Heart right ventricle (tissue), 16 donors: ENCODE measurements around the gene SPRN. TPM values are rescaled to one million over a fixed set of nuclear protein-coding genes. Genes with fewer than 3 reads are reported as not detected.
"Not testable (repeated sequence)": the region's sequence is repeated elsewhere in the genome, so short reads cannot be mapped to it uniquely, and the experiment has no call there.

ENCODE experiments used
- ATAC-seq, 8 donors: fragments of 200-7000 bp; cut with Tn5 transposase; one replicate each; pipeline ENCODE4 v1.9.1; 2020; ENCODE audit warnings: mild to moderate bottlenecking in 8 of 8, moderate library complexity in 8 of 8, moderate number of reproducible peaks in 1 of 8
- DNase-seq, 2 donors: peaks; one replicate each; pipeline ENCODE4 v3.0.0-alpha.2; 2020
- H3K27ac ChIP-seq, 10 donors: fragments of 200-600 bp; sonication (generic) in 2 of 10; one replicate each; pipeline versions ENCODE4 v1.5.0 to v1.8.0; 2020 to 2022; ENCODE audit warnings: mild to moderate bottlenecking in 3 of 10
- H3K27me3 ChIP-seq, 7 donors: fragments of 200-600 bp; one replicate each; pipeline ENCODE4 v1.8.0; 2021 to 2022; ENCODE audit warnings: mild to moderate bottlenecking in 2 of 7
- H3K36me3 ChIP-seq, 9 donors: fragments of 200-600 bp; sonication (generic) in 1 of 9; one replicate each; pipeline versions ENCODE4 v1.5.0 to v1.8.0; 2020 to 2022; ENCODE audit warnings: mild to moderate bottlenecking in 2 of 9
- H3K4me1 ChIP-seq, 9 donors: fragments of 200-600 bp; sonication (generic) in 1 of 9; one replicate each; pipeline versions ENCODE4 v1.5.0 to v1.8.0; 2020 to 2022; ENCODE audit warnings: mild to moderate bottlenecking in 4 of 9
- H3K4me3 ChIP-seq, 10 donors: fragments of 200-600 bp; sonication (generic) in 2 of 10; one replicate each; pipeline versions ENCODE4 v1.5.0 to v1.8.0; 2020 to 2022; ENCODE audit warnings: mild to moderate bottlenecking in 7 of 10, moderate library complexity in 2 of 10
- H3K9me3 ChIP-seq, 11 donors: fragments of 200-600 bp in 10 of 11; sonication (generic) in 2 of 11; one replicate each; pipeline versions ENCODE4 v1.5.0 to v1.8.0; 2013 to 2022; ENCODE audit warnings: mild to moderate bottlenecking in 2 of 11, control low read depth in 1 of 11, moderate library complexity in 1 of 11
- CTCF ChIP-seq, 9 donors: fragments of 200-600 bp; sonication (generic) in 2 of 9; IDR thresholded peaks; one replicate each; pipeline versions ENCODE4 v1.5.0 to v1.8.0; 2021 to 2022; ENCODE audit warnings: antibody characterized with exemption in 9 of 9, mild to moderate bottlenecking in 5 of 9, moderate library complexity in 1 of 9
- WGBS, 2 donors: extraction: QIAGEN DNeasy Blood & Tissue Kit; methylation state at CpG; one replicate each; pipeline ENCODE4 v1.1.7; 2013; ENCODE audit warnings: inconsistent platforms in 1 of 2; 5-methylcytosine and 5-hydroxymethylcytosine counted together
- intact Hi-C, 10 donors: fragments of 100-400 bp; cut with DNase I; formaldehyde crosslinking; loops; one replicate each; pipeline versions ENCODE4 v1.11.1 to v1.14.2; 2022
- polyA plus RNA-seq, 2 donors: library from polyadenylated mRNA; stranded (reverse); fragments of 200-250 nt; gene quantifications; one replicate each; pipeline ENCODE4 v1.2.3, GENCODE V29; 2013
- total RNA-seq, 10 donors: library from RNA; stranded (reverse); fragmentation: NEBNext Ultra II Directional in 3 of 10; extraction: Animal tissue kit (Norgen Biotek cat#: 25700) in 3 of 10; gene quantifications; one replicate each; pipeline versions ENCODE4 v1.2.1 to v1.2.4, GENCODE V29; 2021 to 2023
- donor health status: Arrhythmogenic right ventricular cardiomyopathy.
- donor health status: ischemic (EF 13 %, LVEDD 7.1; RV severe dilation, severe dysfunction).
- donor health status: healthy with polysubstance abuse.
- donor health status: DM: no; HTN: yes; CAD: no.
- donor health status: DM: no; HTN: no; CAD: no.
- donor health status: ischemic (EF 25% LVEDD 6.9; RV normal size, moderate dysfunction).
- donor health status: ischemic (EF 25% LVEDD 5.7; RV mildly dilated, moderate dysfunction).
- donor health status: healthy.
- donor health status: DM: yes; HTN: yes; CAD: no.
- donor health status: Ischemic cardiomyopathy.
- donor health status: ischemic (EF 35%, LVEDD 5.7; RV mildly dilated, moderate dysfunction).
- donor health status: nonischemic (EF 11% LVEDD 7.7; RV severe dilation, severe dysfunction).
- donor health status: DM: yes; HTN: yes; CAD: no.
- donor health status: PGD.
- donor health status: ischemic (EF 29% LVEDD 5.4; RV normal size, mild dysfunction).
- donor health status: nonischemic (EF 23%, LVEDD 6.1; RV moderate dilation, normal function).

SPRN gene
- total and polyA plus RNA-seq, 12 donors = 0.07 to 0.22 (median 0.09) TPM; not detected in 9

- TF ChIP-seq CTCF (IDR thresholded peaks at IDR 0.05) = no peak
- DNase-seq = no peak
- peak overlapping the region in 7 of 10 donors; percentile 28 to 86 (median 61) for H3K27ac ChIP-seq
- H3K4me3 ChIP-seq = peak overlapping the region in 3 of 10 donors; percentile 8 to 38 (median 17)
- H3K27me3 ChIP-seq = no peaks in the 10 kb centered on the region
- 67 to 75% methylated on average over 39 of the region's 39 CpGs for WGBS, 2 donors
- no peak for ATAC-seq
- intact Hi-C loops = no loop called here
- H3K36me3 ChIP-seq = peaks cover 0 to 10% (median 0%) of the 10 kb centered on the region in 9 donors
- peaks cover 0 to 33% (median 3%) of the 10 kb centered on the region in 9 donors for H3K4me1 ChIP-seq
- no peaks in the 10 kb centered on the region for H3K9me3 ChIP-seq
These were observed 35.2 kb downstream of the SPRN start for GRCh38 chr10:133388973-133389818.

GRCh38 chr10:133388236-133388972 lies 36.0 kb downstream of the SPRN start:
- no peak for ATAC-seq
- TF ChIP-seq CTCF (IDR thresholded peaks at IDR 0.05) = no peak
- WGBS, 2 donors = 89 to 91% methylated on average over 17 of the region's 17 CpGs
- Histone ChIP-seq H3K4me3 (peak overlapping the region in 1 of 10 donors; percentile 38), H3K9me3 (no peaks in the 10 kb centered on the region), H3K27me3 (no peaks in the 10 kb centered on the region), H3K4me1 (peaks cover 0 to 30% (median under 1%) of the 10 kb centered on the region in 9 donors), H3K27ac (peak overlapping the region in 2 of 10 donors; percentile 78 to 86), H3K36me3 (peaks cover 0 to 17% (median 0%) of the 10 kb centered on the region in 9 donors)
- no peak for DNase-seq
- intact Hi-C loops = no loop called here

GRCh38 chr10:133386951-133387350 lies 37.5 kb downstream of the SPRN start:
- intact Hi-C loops, H3K27ac ChIP-seq, ATAC-seq, DNase-seq, H3K27me3 ChIP-seq, H3K9me3 ChIP-seq, H3K4me3 ChIP-seq: not testable (repeated sequence)
- 97 to 98% methylated on average over 4 of the region's 4 CpGs for WGBS, 2 donors
- Histone ChIP-seq H3K4me1 (peaks cover 0 to 28% (median 0%) of the 10 kb centered on the region in 9 donors), H3K36me3 (peaks cover 0 to 24% (median 0%) of the 10 kb centered on the region in 9 donors)

- H3K27ac ChIP-seq = no peak overlapping the region
- WGBS, 2 donors = 95 to 97% methylated on average over 2 of the region's 2 CpGs
- intact Hi-C loops = no loop called here
- no peak overlapping the region for H3K4me3 ChIP-seq
- no peaks in the 10 kb centered on the region for H3K27me3 ChIP-seq
- H3K4me1 ChIP-seq = peaks cover 0 to 26% (median 1%) of the 10 kb centered on the region in 9 donors
- H3K36me3 ChIP-seq = peaks cover 0 to 33% (median 0%) of the 10 kb centered on the region in 9 donors
- no peak for ATAC-seq
- no peaks in the 10 kb centered on the region for H3K9me3 ChIP-seq
- no peak for DNase-seq
- TF ChIP-seq CTCF (IDR thresholded peaks at IDR 0.05) = no peak
These were observed 39.2 kb downstream of the SPRN start for GRCh38 chr10:133385214-133385613.
